Embryonic facial prominence (tissue), 1 donor: ENCODE measurements around the gene PIK3R6.
"Not testable (repeated sequence)": the region's sequence is repeated elsewhere in the genome, so short reads cannot be mapped to it uniquely, and the experiment has no call there.

Experiments used
- DNase-seq: peaks from one replicate; pipeline ENCODE4 v3.0.0-alpha.2; 2016; ENCODE audit errors: extremely low spot score

The PIK3R6 gene

DNA sequence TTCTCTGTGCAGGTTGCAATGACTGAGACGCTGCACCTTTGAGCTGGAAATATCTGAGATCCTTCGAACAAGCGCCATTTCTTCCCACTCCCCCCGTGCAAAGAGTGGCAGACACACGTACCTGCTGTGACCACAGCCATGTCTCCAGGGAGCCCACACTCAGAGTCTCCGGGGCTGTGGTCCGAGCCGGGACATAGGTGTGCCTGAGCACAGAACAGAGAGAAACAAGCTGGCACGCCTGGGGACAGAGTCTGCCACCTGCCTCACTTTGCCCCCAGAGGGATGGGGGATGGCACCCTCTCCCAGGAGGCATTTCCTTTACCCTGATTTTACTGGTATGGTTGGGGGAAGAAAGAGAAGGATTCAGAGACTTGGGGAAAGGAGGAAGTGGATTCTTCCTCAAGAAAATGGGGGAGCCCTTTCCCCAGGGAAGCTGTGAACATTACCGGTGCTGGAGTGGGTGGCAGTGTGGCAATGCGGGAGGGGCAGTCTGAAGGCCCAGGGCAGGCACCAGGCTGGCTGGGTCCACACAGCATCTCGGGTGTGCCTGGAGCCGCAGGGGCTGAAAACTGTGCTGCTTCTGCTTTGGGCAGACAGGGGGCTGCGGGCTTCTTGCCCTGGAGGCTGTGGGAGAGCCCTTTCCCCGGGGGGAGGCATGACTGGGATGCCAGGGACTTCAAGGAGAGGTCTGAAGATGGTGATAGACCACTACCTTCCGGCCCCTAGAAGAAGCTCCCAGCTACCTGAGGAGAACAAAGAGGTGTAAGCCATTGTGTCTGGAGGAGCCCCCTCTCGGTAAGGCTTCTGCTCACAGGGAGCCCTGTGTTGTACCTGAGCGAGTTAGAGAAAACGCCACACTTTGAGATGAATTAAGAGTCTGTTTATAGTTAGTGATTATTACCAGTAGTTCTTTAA, 6.6 kb upstream of the PIK3R6 start:
- DNase-seq, result no peak

DNA sequence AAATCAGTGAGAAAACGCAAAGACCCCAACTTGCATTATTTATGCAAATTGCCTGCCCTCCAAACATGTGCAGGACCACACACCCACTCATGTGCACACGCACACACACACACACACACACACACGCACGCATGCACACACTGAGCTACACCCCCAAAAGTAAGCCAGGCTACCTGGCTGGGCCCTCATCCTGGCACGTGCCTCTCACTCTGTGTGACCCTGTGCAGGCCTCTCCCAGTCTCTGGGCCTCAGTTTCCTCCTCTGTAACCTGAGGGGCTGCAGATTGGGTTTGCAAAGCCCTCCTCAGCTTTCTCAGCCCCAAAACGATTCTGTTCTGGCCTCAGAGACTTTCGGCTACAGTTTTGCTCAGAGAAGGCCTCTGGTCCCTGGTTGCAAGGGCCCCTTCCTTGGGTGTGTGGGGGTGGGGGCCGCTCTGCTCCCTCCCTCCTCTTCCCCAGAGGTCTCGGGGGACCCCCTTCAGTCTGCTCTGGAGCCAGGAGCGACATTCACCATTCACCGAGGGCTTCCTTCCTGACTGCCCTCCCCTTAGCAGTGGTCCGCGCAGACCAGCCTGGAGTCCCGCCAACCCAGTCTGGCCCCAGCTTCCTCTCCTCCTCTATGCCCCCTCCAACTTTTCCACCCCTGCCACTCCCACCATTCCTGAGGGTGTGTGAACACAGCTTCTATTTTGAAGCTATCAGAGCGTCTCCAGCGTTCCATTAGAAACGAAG, 5.4 kb upstream of the PIK3R6 start:
- DNase-seq, result no peak

GRCh38 chr17:8872036-8872704, 4.7 kb upstream of the PIK3R6 start:
- no peak for DNase-seq

- DNase-seq, result no peak
These were observed 3.7 kb upstream of the PIK3R6 start for GRCh38 chr17:8871081-8871581.

GRCh38 chr17:8870406-8871040, 3.0 kb upstream of the PIK3R6 start:
- DNase-seq, result no peak

- DNase-seq, result no peak
These were observed 1.8 kb upstream of the PIK3R6 start for GRCh38 chr17:8869114-8869815.

DNA sequence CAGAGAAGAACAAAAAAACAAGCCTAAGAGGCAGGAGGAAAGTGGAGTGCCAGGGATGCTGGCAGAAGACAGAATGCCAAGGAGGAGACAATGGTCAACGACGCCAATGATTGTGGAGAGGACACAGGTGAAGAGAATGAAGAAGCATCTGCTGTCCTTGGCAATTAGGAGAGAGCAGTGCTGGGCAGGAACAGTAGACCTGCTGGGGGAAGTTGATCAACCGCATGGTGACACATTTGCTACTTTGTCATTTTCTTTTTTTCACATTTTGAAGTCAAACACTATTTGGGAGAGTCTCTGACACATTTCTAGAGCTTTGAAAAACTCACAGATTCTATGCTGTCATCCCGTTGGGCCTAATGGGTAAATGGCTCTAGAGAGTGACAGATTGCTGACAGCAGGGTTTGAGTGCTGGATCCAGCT, 1.1 kb upstream of the PIK3R6 start:
- DNase-seq, result no peak

GRCh38 chr17:8868092-8868491, 618 bp upstream of the PIK3R6 start:
- no peak for DNase-seq

GRCh38 chr17:8865811-8866210, 1.7 kb downstream of the PIK3R6 start:
- DNase-seq, result no peak

DNA sequence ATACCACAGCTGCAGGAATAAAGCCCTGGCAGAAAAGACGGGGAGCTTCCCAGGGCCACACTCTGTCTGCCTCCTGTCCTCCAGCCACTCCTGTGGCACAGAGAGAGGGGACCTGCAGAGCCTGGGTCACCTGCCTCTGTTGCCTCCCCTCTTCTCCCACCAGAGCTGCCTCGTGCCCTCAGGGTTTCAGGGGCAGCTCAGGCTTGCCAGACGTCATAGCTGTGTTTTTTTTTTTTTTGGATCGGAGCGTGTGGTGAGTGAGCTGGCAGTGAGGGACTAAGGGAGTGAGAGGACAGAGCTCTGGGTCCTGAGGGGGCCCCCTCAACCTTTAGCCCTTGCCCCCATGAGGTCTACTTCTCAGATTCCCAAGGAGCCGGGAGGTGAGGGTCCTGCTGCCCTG, 2.1 kb downstream of the PIK3R6 start:
- DNase-seq, result no peak

DNA sequence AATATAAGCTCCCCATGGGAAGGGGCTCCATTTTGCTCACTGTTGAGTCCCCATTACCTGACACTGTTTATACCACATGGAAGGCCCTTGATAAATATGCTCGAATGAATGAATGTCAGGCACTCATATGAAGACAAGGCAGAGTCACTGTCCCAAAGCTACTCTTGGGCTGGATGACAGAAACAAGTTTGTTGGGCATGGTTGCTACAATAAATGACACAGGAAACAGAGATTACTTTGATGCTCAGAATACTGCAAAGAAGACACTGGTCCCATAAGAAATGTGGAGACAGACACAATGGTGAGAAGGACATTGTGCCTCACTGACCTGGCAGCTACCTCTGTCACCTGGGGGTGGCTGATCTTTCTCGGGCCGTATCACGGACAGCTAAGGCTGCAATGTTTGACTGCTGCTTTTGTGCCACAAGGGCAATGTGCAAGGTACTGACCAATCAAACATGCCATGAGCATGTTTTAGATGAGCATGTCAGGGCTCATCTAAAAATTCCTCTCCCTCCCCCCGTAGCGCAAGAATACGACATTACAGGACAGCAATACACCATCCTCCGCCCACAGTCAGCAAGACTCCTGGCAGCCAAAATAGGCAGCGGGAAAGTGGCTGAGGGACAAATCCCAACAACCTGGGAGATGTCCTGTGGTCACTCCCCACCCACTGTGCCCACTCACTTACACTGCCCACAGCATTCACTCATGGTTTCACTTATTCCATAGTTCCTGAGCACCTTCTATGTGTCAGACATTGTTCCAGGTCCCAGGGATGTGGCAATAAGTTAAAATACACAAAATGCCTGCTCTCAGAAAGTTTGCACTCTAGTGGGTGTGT, 5.0 kb downstream of the PIK3R6 start:
- DNase-seq, result no peak

- DNase-seq, result no peak
These were observed 5.8 kb downstream of the PIK3R6 start for GRCh38 chr17:8861495-8862181.

DNA sequence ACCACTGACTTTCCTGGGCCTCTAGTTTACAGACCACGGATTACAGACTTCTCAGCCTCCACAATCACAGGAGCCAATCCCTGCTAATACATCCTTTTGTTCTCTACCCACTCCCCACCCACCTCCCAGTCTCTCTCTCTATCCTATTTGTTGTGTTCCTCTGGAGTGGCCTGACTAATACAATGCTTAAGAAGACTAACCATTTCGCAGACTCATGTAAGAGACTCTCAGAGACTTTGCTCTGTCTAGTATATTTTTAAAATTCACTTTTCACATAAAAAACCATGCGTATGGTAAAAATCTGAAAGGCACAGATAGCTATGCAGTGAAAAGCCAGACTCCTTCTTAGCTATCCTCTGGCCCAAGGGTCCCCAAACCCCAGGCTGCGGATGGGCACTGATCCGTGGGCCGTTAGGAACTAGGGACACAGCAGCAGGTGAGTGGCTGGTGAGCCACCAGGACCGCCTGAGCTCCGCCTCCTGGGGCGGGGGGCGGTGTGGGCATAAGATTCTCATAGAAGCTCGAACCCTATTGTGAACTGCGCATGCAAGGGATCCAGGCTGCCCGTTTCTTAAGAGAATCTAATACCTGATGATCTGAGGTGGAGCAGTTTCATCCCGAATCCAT, 7.6 kb downstream of the PIK3R6 start:
- no peak for DNase-seq

DNA sequence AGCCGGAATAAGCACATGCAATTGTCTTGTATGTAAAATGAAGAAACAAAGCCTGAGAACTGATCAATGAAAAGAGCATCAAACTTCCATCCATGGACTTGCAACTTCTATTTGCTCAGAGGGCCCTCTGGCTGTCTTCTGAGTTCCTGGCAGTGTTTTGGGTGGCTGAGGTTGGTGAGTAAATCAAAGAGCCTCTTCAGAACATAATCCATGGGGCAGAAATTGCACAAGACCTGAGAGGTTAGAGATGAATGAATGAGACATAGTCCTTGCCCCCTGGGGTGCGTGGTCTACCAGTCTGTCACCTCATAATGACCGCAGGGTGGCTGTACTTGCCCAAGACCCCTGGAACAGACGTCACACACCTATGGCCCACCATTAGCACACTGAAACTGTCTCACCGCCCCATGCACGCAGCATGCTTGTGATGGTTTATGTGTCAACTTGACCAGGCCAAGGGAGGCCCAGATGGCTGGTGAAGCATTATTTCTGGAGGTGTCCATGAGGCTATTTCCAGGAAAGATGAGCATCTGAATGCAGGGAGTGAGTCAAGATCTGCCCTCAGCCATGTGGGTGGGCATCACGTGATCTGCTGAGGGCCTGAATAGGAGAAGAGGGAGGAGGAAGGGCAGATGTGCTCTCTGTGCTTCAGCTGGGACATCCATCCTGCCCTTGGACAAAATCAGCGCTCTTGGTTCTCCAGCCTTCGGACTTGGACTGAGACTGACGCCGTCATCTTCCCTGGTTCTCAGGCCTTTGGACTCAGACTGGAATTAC, 8.3 kb downstream of the PIK3R6 start:
- DNase-seq, result no peak

DNA sequence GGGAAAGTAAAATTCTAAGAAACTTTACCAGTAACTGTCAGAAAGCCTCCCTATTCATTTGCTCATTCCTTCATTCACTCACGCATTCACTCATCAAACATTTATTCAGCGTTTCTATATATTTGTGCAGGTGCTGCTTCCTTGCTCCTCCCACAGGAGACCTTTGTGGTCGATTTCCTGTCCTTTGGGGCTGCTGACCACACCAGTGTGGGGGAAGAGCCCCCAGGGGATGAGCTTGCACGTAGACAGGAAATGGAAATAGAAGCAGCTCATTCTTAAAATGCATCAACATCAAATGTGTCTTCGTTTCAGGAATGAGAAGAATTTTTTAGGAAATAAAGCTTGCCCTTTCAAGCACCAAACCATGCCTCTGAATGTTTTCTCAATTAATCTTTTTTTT, 9.6 kb downstream of the PIK3R6 start:
- no peak for DNase-seq

- no peak for DNase-seq
These were observed 10.5 kb downstream of the PIK3R6 start for GRCh38 chr17:8856869-8857575.

DNA sequence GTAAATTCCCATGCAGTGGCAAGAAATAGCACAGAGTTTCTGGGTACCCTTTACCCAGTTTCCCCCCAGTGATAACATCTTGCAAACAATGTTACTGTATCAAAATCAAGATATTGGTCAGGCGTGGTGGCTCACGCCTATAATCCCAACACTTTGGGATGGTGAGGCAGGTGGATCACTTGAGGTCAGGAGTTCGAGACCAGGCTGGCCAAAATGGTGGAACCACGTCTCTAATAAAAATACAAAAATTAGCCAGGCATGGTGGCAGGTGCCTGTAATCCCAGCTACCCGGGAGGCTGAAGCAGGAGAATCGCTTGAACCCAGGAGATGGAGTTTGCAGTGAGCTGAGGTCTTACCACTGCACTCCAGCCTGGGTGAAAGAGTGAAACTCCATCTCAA, 11.3 kb downstream of the PIK3R6 start:
- not testable (repeated sequence) for DNase-seq
